Central memory CD8-positive, alpha-beta T cell (primary cell): ENCODE measurements around the gene GFRA1.

Experiments
- ATAC-seq: fragments of 150-1000 bp; cut with Tn5 transposase; replicated peaks from 2 replicates; pipeline ENCODE4 v1.10.0; 2022; ENCODE audit warnings: mild to moderate bottlenecking, moderate FRiP score, moderate number of reproducible peaks; ENCODE audit not compliant: poor library complexity, severe bottlenecking; ENCODE audit errors: extremely low read depth
- DNase-seq, 2 donors: peaks; one replicate each; pipeline ENCODE4 v3.0.0; 2021; ENCODE audit warnings: low spot score in 2 of 2
- H3K27ac Mint-ChIP-seq: one replicate; pipeline ENCODE4 v1.8.0; 2022; ENCODE audit warnings: low read depth, mild to moderate bottlenecking, moderate library complexity, mixed read lengths
- H3K27me3 Mint-ChIP-seq: one replicate; pipeline ENCODE4 v1.8.0; 2022; ENCODE audit warnings: mixed read lengths
- H3K36me3 Mint-ChIP-seq: one replicate; pipeline ENCODE4 v1.8.0; 2022; ENCODE audit warnings: mild to moderate bottlenecking, moderate library complexity, mixed read lengths; ENCODE audit not compliant: insufficient read depth
- H3K4me1 Mint-ChIP-seq: one replicate; pipeline ENCODE4 v1.8.0; 2022; ENCODE audit warnings: mixed read lengths
- H3K4me3 Mint-ChIP-seq: one replicate; pipeline ENCODE4 v1.8.0; 2022; ENCODE audit warnings: mild to moderate bottlenecking, moderate library complexity, mixed read lengths
- H3K9me3 Mint-ChIP-seq: one replicate; pipeline ENCODE4 v1.8.0; 2022; ENCODE audit warnings: mixed read lengths

The GFRA1 gene

DNA sequence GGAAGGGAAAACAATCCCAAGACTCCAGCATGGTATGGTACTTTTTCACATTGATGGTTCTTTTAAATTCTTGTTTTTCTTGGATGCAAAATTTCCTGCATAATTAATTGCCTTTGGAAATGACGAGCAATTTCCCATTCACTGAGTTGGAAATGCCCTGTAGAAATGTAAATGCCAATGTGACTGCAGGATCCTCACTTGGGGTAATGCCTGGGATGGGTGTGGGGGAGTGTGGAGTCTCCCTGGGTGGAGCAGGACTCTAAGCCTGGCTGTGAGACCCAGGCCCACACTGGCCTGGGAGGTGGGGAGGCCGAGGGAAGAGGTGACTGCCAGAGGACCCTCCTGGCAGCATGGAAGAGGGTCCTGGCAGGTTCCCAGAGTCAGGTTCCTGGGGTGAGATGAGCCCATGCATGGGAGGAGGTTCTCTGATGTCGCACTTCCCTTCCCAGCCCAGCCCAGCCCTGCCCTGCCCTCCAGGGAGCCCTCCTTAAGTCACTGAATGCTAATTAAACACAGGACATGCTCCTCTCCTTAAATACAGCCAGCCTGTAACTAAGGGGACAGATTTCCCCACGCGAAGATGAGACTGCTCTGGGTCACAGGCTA lies 157.9 kb downstream of the GFRA1 start:
- DNase-seq (no peak), ATAC-seq (no peak)
- Mint-ChIP-seq H3K27me3 (no peaks in the 10 kb centered on the region), H3K27ac (no peak overlapping the region), H3K4me1 (no peaks in the 10 kb centered on the region), H3K4me3 (no peak overlapping the region), H3K9me3 (peaks cover 14% of the 10 kb centered on the region), H3K36me3 (no peaks in the 10 kb centered on the region)

DNA sequence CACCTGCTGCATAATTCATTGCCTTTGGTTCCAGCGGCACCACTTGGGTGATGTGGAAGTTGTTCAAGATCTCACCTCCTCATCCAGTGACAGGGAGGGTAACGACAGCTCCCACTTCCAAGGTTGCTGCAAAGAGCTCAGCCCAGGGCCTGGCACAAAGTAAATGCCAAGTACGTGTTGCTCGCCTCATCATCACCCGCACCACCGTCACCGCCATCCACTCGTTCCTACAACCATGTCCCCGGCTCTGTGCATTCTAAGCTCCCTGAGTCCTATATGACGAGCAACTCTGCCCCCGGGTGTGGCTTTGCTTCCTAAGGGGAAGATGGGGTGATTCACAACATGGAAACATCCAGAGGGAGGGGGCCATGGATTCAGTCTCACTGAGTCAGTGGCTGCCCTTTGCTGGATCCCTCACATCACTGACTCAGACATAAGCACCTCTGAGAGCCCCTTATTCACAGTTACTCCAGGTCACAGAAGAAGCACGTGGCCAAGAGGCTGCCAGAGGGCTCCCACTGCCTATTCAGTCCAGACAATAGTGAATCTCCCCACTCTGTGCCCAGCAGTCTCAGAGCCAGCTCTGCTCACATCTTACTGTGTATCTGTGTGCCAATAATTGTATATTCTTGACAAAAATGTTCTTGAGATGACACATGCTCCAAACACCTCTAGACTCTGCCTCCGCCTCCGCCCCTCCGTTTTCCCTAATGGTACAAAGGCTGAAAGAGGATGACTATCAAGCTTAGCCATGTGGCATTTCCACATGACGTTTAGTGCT lies 159.1 kb downstream of the GFRA1 start:
- no peaks in the 10 kb centered on the region for H3K27me3 Mint-ChIP-seq
- ATAC-seq (no peak), DNase-seq (no peak)

DNA sequence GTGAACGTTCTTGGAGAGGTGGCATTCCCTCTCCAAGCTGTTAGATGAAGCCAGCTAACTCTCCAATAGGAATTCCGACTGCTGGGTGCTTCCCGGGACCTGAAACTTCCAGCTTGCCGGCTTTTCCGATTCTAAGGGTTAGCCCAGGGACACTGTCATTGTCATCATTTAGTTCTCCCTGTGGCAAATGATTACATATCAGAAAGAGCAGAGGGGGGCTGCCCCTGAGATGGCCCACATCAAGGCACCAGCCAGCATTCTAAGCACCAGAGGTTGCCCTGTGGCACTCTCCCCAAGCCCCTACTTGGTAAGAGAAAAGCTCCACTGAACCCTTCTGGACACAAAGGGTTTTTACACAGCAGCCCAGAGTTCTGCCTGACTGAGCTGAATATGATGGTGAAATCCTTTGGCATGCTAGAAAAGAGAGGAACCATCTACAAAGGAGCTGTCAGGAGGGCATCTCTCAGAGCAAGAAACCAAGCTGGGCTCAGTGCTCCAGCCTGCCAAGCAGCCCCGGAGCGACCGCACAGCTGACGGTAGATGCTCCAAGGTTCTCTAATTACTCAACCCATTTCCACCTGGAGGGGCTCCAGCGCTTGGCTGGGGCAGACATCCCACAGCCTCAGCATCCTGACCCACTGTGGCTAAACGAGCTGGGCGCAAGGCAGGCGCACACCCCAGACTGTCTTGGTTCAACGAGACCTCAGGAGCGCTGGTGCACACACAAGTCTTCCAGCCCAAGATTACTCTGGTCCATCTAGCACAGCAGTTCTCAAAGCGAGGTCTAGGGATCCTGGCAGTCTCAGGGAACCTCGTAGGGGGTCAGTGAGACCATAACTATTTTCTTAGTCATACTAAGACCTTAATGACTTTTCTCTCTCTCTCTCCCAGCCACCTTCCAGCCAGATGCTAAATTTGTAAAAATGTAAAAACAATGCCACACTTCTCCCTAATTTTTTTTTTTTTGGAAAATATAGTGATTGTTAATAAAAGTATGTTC lies 160.5 kb downstream of the GFRA1 start:
- no peak overlapping the region for H3K27ac Mint-ChIP-seq
- H3K9me3 Mint-ChIP-seq = peaks cover 6% of the 10 kb centered on the region
- no peaks in the 10 kb centered on the region for H3K27me3 Mint-ChIP-seq
- no peaks in the 10 kb centered on the region for H3K4me1 Mint-ChIP-seq
- no peaks in the 10 kb centered on the region for H3K36me3 Mint-ChIP-seq
- DNase-seq = no peak
- ATAC-seq = no peak
- no peak overlapping the region for H3K4me3 Mint-ChIP-seq

More for the DNA sequence above, 159.1 kb downstream of the GFRA1 start:
- no peaks in the 10 kb centered on the region for H3K36me3 Mint-ChIP-seq
- H3K27ac Mint-ChIP-seq = no peak overlapping the region
- H3K9me3 Mint-ChIP-seq = peaks cover 14% of the 10 kb centered on the region
- H3K4me3 Mint-ChIP-seq = no peak overlapping the region
- no peaks in the 10 kb centered on the region for H3K4me1 Mint-ChIP-seq

DNA sequence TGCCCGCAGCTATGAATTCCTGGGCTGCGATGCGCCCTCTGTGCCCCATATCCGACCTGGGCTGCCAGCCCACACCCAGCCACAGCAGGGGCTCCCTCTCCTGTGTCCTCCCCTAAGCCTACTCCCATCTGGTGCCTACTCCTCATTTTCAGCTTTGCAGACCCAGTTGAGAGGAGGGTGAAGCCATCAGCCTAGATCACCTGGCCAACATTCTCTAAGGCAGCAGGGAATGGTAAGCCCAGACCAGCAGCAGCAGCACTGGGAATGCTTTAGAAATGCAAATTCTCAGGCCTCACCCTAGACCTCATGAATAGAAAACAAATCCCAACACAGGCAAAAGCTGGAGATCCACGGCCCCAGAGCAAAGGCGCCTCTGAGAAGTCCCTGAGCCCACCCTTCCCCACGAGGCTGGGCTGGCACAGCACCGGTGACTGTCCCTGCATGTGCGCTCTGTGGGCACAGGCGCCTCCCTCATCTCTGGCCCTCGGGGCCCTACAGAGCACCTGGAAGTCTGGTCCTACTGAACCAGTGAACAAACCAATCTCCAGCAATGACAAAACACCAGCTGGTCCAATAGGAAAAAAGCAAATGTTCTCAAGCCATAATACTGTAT lies 161.4 kb downstream of the GFRA1 start:
- ATAC-seq (no peak), DNase-seq (no peak)
- no peaks in the 10 kb centered on the region for H3K27me3 Mint-ChIP-seq
- peaks cover 11% of the 10 kb centered on the region for H3K9me3 Mint-ChIP-seq
- H3K36me3 Mint-ChIP-seq = no peaks in the 10 kb centered on the region
- H3K27ac Mint-ChIP-seq = no peak overlapping the region
- no peak overlapping the region for H3K4me3 Mint-ChIP-seq
- H3K4me1 Mint-ChIP-seq = no peaks in the 10 kb centered on the region

DNA sequence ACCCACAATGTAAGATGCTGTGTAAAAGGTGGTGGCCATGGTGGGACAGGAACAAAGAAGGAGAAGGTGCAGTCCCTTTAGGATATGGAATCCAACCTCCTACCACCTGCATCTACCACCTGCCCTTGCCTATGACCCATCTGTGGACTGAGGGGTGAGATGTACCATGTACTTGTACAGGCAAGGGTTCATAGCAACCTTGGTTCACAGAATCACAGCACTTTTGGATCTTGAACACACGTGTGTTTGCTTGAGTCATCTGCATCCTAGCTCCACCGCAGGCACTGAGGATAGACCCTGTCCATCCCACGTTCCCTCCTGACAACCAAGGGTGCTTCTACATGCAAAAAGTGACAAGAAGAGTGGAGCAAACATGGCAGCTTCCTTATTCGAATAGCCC lies 162.3 kb downstream of the GFRA1 start:
- DNase-seq (no peak), ATAC-seq (no peak)
- no peaks in the 10 kb centered on the region for H3K36me3 Mint-ChIP-seq

DNA sequence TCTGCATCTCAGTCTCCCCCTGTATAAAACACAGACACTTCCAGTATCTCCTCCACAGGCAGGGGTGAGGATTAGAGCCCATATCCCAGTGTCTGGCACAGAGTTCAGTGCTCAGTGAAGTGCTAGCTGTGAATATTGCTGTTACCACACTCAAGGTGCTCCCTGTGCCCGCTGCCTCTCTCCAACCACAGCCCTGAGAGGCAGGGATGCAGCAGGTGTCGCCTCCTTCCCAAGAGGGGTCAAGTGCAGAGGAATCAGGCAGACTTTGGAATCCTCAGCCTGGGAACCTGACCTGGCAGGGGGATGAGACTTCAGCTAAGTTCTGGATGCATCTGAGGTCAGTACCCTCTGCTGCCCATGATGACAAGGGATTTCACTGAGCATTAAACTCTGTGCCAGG lies 163.1 kb downstream of the GFRA1 start:
- Mint-ChIP-seq H3K36me3 (no peaks in the 10 kb centered on the region), H3K9me3 (peaks cover 7% of the 10 kb centered on the region), H3K4me1 (no peaks in the 10 kb centered on the region), H3K27me3 (no peaks in the 10 kb centered on the region), H3K27ac (no peak overlapping the region), H3K4me3 (no peak overlapping the region)
- ATAC-seq (no peak), DNase-seq (no peak)

More for the DNA sequence above, 162.3 kb downstream of the GFRA1 start:
- no peaks in the 10 kb centered on the region for H3K4me1 Mint-ChIP-seq
- H3K9me3 Mint-ChIP-seq = peaks cover 13% of the 10 kb centered on the region
- H3K27me3 Mint-ChIP-seq = no peaks in the 10 kb centered on the region
- H3K4me3 Mint-ChIP-seq = no peak overlapping the region
- H3K27ac Mint-ChIP-seq = no peak overlapping the region

DNA sequence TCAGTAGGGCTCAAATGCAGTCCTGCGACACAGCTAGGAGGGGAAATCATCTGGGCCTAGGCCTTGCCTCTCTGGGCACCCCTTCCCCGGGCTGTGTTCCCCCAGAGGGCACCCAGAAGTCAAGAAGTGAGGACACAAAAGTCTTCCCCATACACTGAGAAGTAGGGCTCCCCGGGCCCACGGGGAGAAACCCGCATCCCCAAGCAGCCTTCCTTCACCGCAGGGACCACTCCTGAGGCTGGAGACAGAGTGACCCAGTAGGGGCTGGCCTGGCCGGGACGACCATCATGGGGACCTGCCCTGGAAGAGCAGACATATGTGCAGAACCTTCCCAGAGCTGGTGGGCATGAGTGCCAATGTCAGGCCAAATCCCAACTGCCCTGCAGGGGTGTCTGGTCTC lies 163.5 kb downstream of the GFRA1 start:
- Mint-ChIP-seq H3K27me3 (no peaks in the 10 kb centered on the region), H3K36me3 (no peaks in the 10 kb centered on the region), H3K9me3 (peaks cover 7% of the 10 kb centered on the region), H3K4me1 (no peaks in the 10 kb centered on the region), H3K4me3 (no peak overlapping the region), H3K27ac (no peak overlapping the region)
- DNase-seq = no peak
- ATAC-seq = no peak

DNA sequence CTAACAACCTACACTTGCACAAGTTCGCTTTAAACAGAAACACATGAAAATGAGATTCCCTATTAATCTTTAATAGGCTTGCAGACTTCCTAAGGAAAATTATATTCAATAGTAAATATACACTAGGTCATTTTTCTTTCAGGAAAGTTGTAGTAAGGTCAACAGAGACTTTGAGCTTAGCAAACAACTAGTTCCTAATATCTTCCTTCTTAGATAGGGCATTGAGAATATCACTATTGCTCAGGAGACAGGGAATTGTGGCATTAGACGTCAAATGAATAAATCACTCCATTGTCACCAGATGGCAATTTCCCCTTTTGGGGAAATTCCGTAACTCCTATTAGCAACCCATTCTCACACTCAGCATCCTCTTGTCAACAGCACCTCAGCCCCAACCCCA lies 164.9 kb downstream of the GFRA1 start:
- H3K27ac Mint-ChIP-seq = no peak overlapping the region
- H3K4me3 Mint-ChIP-seq = no peak overlapping the region
- ATAC-seq = no peak
- DNase-seq = no peak
- peaks cover 7% of the 10 kb centered on the region for H3K9me3 Mint-ChIP-seq
- H3K27me3 Mint-ChIP-seq = no peaks in the 10 kb centered on the region
- no peaks in the 10 kb centered on the region for H3K4me1 Mint-ChIP-seq
- no peaks in the 10 kb centered on the region for H3K36me3 Mint-ChIP-seq

DNA sequence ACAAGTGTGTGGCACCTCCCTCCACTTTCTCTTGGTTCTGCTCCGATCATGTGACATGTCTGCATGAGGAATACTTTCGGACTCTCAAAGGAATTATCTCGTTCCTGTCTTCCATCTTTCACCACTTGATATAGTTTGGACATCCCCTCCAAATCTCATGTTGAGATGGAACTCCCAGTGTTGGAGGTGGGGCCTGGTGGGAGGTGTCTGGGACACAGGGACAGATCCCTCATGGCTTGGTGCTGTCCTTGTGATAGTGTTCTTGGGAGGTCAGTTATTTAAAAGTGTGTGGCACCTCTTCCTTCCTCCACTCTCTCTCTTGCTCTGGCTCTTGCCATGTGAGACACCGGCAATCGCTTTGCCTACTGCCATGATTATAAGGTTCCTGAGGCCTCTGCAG lies 166.4 kb downstream of the GFRA1 start:
- Mint-ChIP-seq H3K36me3 (no peaks in the 10 kb centered on the region), H3K27me3 (no peaks in the 10 kb centered on the region), H3K4me1 (no peaks in the 10 kb centered on the region), H3K27ac (no peak overlapping the region), H3K9me3 (peaks cover 7% of the 10 kb centered on the region), H3K4me3 (no peak overlapping the region)
- DNase-seq = no peak
- no peak for ATAC-seq

DNA sequence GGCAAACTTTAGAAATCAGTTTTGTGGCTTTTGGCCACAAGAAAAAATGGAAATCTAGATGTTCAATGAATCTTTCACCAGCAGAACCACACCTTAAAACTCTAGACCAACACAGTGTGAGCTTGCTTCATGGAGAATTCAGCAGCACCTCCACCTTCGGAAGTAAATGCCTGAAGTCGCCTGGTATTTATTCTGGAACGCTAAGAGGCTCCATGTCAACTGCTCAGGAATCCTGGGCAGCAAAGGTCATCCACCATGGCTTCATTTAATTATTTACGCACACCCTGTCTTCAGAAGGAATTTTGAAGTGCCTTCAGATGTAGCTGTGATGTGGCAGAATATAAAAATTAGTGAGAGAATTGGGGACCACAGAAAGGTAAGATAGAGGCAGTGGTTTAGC lies 167.7 kb downstream of the GFRA1 start:
- H3K9me3 Mint-ChIP-seq = peaks cover 7% of the 10 kb centered on the region
- no peaks in the 10 kb centered on the region for H3K36me3 Mint-ChIP-seq
- H3K4me3 Mint-ChIP-seq = no peak overlapping the region
- H3K4me1 Mint-ChIP-seq = no peaks in the 10 kb centered on the region
- no peak overlapping the region for H3K27ac Mint-ChIP-seq
- DNase-seq (no peak), ATAC-seq (no peak)
- no peaks in the 10 kb centered on the region for H3K27me3 Mint-ChIP-seq

DNA sequence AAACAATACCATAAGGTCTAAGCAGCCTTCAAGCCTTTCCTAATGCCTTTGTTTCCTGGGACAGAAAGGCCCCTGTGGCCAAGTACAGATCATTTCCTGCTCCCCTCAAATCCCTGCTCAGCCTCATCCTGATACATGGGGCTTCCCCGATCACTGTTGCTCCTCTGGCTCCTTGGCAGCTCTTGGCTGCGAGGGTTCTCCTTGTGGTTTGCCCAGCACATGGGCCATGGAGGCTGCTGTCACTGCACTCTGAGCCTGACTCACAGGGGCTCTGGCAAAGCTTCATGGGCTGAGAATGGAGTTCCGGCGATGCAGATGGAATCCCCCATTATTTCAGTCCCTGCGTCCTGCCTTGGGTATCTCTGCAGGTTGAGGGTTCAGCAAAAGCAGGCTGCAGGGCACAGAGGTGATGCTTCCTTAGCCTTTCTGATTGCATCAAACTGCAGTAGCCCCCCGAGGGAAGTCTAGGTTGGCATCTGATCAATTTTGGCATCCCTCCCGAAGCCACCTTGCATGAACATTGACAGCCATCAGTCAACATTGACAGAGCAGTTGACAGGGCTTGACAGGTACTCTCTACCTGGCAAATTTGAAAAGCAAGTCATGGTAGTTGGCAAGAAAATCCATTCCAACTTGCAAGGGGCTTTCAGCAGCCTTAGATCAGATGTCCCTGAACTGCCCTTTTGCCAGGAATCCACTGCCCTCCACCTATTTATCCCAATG lies 168.6 kb downstream of the GFRA1 start:
- ATAC-seq (no peak), DNase-seq (no peak)
- no peaks in the 10 kb centered on the region for H3K36me3 Mint-ChIP-seq

DNA sequence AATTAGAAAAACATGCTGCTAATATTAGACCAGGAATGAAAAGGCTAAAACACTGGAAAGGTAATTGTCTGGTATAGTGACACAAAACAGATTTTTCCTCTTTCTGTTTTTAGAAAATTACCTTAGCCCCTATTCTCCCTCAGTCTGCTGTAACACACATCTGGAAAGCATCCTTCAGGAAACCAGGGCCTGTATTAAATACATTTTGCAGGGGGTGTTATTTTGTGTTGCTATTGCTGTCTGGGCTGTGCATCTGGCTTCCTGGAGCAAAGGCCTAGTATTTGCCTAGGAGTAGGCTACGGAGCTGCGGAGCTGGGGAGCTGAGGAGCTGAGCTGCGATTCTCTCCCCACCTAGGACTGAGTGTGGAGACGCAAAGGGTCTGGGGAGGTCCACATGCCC lies 169.3 kb downstream of the GFRA1 start:
- no peak for ATAC-seq
- no peak overlapping the region for H3K4me3 Mint-ChIP-seq
- no peak for DNase-seq
- H3K36me3 Mint-ChIP-seq = no peaks in the 10 kb centered on the region
- no peaks in the 10 kb centered on the region for H3K4me1 Mint-ChIP-seq
- no peaks in the 10 kb centered on the region for H3K27me3 Mint-ChIP-seq
- peaks cover 14% of the 10 kb centered on the region for H3K9me3 Mint-ChIP-seq
- H3K27ac Mint-ChIP-seq = no peak overlapping the region

More for the DNA sequence above, 168.6 kb downstream of the GFRA1 start:
- Mint-ChIP-seq H3K4me1 (no peaks in the 10 kb centered on the region), H3K27me3 (no peaks in the 10 kb centered on the region), H3K27ac (no peak overlapping the region), H3K9me3 (peaks cover 14% of the 10 kb centered on the region), H3K4me3 (no peak overlapping the region)
